ENCODE data around the gene WDR35. TPM values are rescaled to one million over a fixed set of nuclear protein-coding genes. Genes with fewer than 3 reads are reported as not detected.

The WDR35 gene
- total RNA-seq, 2 donors from 2014 or later, result 5.1 to 14.3 TPM

- Histone ChIP-seq H3K4me1 (ENCODE audit: control insufficient read depth in 1 of 2, low read depth in 2 of 2) (peaks cover 9 to 10% of the 10 kb centered on the region in 2 donors), H3K9me3 (no peaks in the 10 kb centered on the region), H3K36me3 (peaks cover 2% of the 10 kb centered on the region), H3K27ac (no peak overlapping the region), H3K4me3 (no peak overlapping the region), H3K27me3 (replicated peaks; ENCODE audit: insufficient read depth) (no peaks in the 10 kb centered on the region)
- no peak for DNase-seq (ENCODE audit: low spot score)
- no peak for ATAC-seq (ENCODE audit: insufficient number of reproducible peaks, low FRiP score, low read depth)
- no peak for TF ChIP-seq CTCF (IDR thresholded peaks at IDR 0.05)
These were observed 33.8 kb upstream of the WDR35 start for GRCh38 chr2:20023688-20024087.

- DNase-seq (ENCODE audit: low spot score) (no peak), ATAC-seq (ENCODE audit: insufficient number of reproducible peaks, low FRiP score, low read depth) (no peak)
- no peak overlapping the region for H3K27ac ChIP-seq
- no peaks in the 10 kb centered on the region for H3K4me1 ChIP-seq (ENCODE audit: control insufficient read depth in 1 of 2, low read depth in 2 of 2)
- H3K36me3 ChIP-seq, result peaks cover 2% of the 10 kb centered on the region
- no peak for TF ChIP-seq CTCF (IDR thresholded peaks at IDR 0.05)
- H3K9me3 ChIP-seq, result no peaks in the 10 kb centered on the region
- H3K27me3 ChIP-seq (replicated peaks; ENCODE audit: insufficient read depth), result no peaks in the 10 kb centered on the region
- no peak overlapping the region for H3K4me3 ChIP-seq
These were observed 31.6 kb upstream of the WDR35 start for GRCh38 chr2:20021405-20022009.

DNA sequence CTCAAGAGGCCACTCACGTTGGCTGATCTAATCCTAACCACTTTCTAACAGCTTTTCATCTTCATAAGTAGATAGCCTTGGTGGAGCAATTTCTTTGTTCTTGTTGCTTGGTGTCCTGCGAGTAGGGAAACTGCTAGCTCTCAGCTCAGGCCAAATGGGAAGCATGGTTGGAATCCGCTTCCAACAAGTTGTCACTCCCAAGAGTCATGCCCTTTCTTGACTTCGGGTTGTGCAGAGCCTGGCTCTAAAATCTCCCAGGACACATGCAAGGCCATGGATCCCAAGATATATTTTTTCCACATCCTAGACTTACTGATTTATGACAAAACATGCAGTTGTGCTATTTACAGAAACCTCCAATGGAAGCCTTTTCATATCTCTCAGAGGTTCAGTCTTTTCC is 29.8 kb upstream of the WDR35 start:
- DNase-seq (ENCODE audit: low spot score) (no peak), ATAC-seq (ENCODE audit: insufficient number of reproducible peaks, low FRiP score, low read depth) (peak; percentile 27)
- no peak for TF ChIP-seq CTCF (IDR thresholded peaks at IDR 0.05)
- no peaks in the 10 kb centered on the region for H3K27me3 ChIP-seq (replicated peaks; ENCODE audit: insufficient read depth)
- H3K27ac ChIP-seq, result no peak overlapping the region
- no peaks in the 10 kb centered on the region for H3K4me1 ChIP-seq (ENCODE audit: control insufficient read depth in 1 of 2, low read depth in 2 of 2)
- H3K4me3 ChIP-seq, result no peak overlapping the region
- no peaks in the 10 kb centered on the region for H3K9me3 ChIP-seq
- H3K36me3 ChIP-seq, result peaks cover 2% of the 10 kb centered on the region

- H3K4me1 ChIP-seq (ENCODE audit: control insufficient read depth in 1 of 2, low read depth in 2 of 2), result no peaks in the 10 kb centered on the region
- TF ChIP-seq CTCF (IDR thresholded peaks at IDR 0.05), result no peak
- no peaks in the 10 kb centered on the region for H3K27me3 ChIP-seq (replicated peaks; ENCODE audit: insufficient read depth)
- no peak for DNase-seq (ENCODE audit: low spot score)
- peaks cover 2% of the 10 kb centered on the region for H3K36me3 ChIP-seq
- no peak for ATAC-seq (ENCODE audit: insufficient number of reproducible peaks, low FRiP score, low read depth)
- H3K27ac ChIP-seq, result no peak overlapping the region
- H3K4me3 ChIP-seq, result no peak overlapping the region
- H3K9me3 ChIP-seq, result no peaks in the 10 kb centered on the region
These were observed 28.8 kb upstream of the WDR35 start for GRCh38 chr2:20018601-20019152.

DNA sequence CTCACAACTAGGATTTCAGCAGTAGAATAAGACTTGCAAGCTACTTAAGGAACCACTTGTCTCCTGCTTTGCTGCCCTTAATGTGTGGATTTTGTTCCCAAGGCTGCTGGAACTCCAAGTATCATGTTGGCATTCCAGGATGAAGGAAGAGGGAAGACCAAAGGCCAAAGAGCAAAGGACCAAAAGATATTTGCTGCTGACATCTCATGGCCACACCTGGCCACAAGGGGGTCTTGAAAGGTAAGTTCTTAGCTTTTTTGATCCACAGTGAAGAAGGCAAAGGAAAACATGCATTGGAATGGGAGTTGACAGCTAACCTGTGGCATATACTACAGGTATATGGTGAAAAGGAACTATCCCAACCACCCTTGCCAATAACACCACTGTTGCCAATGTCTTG is 26.4 kb upstream of the WDR35 start:
- Histone ChIP-seq H3K36me3 (no peaks in the 10 kb centered on the region), H3K4me1 (ENCODE audit: control insufficient read depth in 1 of 2, low read depth in 2 of 2) (peaks cover 10 to 12% of the 10 kb centered on the region in 2 donors), H3K9me3 (no peaks in the 10 kb centered on the region), H3K27me3 (replicated peaks; ENCODE audit: insufficient read depth) (no peaks in the 10 kb centered on the region), H3K27ac (no peak overlapping the region), H3K4me3 (no peak overlapping the region)
- no peak for TF ChIP-seq CTCF (IDR thresholded peaks at IDR 0.05)
- no peak for DNase-seq (ENCODE audit: low spot score)
- ATAC-seq (ENCODE audit: insufficient number of reproducible peaks, low FRiP score, low read depth), result no peak

All from thoracic aorta (tissue), 2 donors.